Cerebellar nuclear complex (tissue), 1 donor: ENCODE measurements around the gene GPR52.
A peak's percentile ranks its signal among the peaks of the same experiment; 100 is the strongest.
"Not testable (repeated sequence)": the region's sequence is repeated elsewhere in the genome, so short reads cannot be mapped to it uniquely, and the experiment has no call there.

Experiments used
- DNase-seq, 2 experiments: peaks; one replicate each; lab custom pipeline; 2025; lab: John Stamatoyannopoulos, UW

Gene GPR52, protein sequence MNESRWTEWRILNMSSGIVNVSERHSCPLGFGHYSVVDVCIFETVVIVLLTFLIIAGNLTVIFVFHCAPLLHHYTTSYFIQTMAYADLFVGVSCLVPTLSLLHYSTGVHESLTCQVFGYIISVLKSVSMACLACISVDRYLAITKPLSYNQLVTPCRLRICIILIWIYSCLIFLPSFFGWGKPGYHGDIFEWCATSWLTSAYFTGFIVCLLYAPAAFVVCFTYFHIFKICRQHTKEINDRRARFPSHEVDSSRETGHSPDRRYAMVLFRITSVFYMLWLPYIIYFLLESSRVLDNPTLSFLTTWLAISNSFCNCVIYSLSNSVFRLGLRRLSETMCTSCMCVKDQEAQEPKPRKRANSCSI

DNA sequence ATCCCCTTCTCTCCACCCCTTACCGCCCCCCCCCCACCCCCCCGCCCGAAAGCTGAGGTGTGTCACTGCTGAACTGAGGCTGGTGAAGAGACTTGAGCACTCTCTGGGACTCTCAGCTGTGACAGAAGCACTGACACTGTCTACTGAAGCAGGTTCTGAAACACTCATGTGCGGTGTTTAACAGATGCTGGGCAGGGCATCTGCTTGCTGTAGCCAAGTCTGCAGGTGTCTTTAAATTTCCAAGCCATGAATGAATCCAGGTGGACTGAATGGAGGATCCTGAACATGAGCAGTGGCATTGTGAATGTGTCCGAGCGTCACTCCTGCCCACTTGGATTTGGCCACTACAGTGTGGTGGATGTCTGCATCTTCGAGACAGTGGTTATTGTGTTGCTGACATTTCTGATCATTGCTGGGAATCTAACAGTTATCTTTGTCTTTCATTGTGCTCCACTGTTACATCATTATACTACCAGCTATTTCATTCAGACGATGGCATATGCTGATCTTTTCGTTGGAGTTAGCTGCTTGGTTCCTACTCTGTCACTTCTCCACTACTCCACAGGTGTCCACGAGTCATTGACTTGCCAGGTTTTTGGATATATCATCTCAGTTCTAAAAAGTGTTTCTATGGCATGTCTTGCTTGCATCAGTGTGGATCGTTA, at the start of gene GPR52:
Gene GPR52, plus strand, starts transcription at position 99 of the 665 bp plus-strand sequence. Its CDS starts 148 bp downstream, at position 247.
- DNase-seq, result peak in 1 of 2 experiments; percentile 46

DNA sequence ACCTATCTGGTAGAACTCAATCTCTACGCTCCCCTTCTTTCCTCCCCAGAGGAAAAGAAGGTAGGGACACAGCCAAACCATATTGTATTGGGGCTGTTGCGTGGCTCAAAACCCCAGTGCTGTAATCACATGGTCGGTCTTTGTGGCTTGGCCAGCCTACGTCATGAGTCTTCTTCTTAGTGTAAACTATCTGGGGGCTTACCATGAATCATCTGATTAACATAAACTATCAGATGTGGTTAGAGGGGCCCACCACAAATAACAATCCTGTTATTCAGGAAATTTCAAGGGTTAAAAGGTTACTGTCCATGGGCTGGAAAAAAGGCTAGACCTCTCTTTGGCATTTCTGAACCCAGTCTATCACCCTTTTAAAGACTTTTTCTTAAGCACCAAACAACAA, 49.5 kb upstream of the GPR52 start:
- DNase-seq, result no peak

DNA sequence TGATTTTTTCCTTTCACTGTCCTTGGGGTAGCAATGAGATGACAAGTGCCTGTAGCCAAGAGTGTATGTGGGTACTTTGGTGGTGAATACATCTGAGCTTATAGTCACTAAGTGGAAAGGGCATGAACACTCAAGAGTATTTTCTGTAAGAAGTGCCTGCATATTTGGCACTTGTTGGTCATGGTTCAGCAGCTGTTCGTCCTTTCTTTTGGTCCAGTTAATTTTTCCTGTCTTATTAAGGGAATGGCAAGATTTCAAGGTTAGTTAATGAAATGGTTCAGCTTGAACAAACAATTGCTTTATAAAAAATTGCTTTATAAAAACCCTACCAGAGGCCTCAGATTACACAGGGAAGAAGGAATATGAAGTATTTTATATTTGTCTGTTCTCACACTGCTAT, 48.6 kb upstream of the GPR52 start:
- DNase-seq, result no peak

DNA sequence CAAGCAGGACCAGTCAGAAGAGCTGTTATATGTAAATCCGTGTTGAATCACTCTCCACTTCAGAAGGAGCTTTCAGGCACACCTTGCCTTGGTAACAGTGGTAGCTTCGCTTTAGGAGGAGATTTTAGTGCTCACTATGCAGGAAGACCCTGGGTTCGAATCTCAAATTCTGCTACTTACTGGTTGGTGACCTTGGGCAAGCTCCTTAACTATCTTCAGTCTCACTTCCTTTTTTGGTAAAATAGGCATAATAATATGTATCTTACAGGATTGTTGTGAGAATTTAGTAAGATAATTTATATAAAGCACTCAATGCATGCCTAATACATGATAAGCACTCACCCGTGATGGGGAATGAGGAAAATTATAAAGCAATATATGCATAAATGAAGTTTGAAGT, 46.7 kb upstream of the GPR52 start:
- DNase-seq, result no peak

DNA sequence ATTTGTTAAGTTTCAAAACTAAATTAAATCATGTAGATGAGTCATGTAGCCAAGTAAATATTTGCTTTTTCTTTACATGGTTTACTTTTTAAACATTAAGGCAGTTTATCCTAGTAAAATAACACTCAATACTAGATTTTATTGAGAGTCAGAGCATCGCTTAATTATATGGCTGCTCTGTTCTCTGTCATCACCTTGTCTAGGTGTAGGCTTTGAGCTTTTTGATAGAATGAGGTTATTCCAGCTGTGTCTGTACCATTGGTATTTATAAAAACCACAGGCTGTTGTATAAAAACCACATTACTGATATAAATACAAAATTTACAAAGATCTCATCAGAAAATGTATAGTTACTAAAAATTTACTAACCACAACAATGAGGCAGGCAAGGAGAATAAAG, 42.5 kb upstream of the GPR52 start:
- no peak for DNase-seq

DNA sequence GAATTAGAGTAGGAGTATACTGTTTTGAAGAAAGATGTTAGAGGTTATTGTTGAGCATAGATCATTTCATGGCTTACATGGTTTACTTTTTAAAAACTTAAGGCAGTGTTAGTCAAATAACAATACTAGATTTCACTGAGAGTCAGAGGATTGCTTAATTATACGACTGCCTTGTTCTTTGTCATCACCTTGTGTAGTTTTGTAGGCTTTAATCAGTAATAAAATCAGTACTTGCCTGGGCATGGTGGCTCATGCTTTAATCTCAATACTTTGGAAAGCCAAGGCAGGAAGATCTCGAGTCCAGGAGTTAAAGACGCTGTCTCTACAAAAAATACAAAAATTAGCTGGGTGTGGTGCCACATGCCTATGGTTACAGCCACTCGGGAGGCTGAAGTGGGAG, 41.3 kb upstream of the GPR52 start:
- DNase-seq, result no peak

DNA sequence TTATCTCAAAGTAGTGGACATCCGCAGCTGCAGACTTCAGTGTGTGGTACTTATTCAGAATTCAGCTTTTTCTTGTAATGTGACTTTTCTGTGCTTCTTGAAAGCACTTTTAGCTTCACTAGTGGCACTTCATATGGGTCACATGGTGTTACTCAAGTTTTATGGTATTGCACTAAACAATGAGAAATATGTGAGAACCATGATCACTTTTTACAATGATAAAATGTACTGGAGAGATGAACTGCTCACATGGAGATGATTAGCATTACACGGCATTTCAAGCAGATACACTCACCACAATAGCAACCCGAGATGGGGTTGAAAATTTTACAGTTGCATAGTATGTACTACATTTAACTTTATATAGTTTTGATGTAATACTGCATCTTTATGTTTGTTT, 40.1 kb upstream of the GPR52 start:
- DNase-seq, result no peak

DNA sequence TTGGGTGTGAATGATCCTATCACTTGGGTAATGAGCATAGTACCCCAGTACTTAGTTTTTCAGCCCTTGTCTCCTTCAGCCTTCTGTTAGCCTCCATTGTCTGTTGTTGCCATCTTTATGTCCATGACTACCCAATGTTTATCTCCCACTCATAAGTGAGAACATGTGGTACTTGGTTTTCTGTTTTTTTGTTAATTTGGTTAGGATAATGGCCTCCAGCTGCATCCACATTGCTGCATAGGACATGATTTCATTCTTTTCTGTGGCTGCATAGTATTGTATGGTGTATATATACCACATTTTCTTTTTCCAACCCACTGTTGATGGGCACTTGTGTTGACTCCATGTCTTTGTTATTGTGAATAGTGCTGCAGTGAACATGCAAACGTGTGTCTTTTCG, 39.6 kb upstream of the GPR52 start:
- DNase-seq, result no peak

DNA sequence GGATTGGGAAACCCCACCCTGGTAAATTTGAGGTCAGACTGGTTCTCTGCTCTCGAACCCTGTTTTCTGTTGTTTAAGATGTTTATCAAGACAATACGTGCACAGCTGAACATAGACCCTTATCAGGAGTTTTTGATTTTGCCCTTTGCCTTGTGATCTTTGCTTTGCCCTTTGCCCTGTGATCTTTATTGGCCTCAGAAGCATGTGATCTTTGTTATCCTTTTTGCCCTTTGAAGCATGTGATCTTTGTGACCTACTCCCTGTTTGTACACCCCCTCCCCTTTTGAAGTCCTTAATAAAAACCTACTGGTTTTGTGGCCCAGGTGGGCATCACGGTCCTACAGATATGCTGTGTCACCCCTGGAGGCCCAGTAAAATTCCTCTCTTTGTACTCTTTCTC, 38.0 kb upstream of the GPR52 start:
- DNase-seq, result not testable (repeated sequence)

DNA sequence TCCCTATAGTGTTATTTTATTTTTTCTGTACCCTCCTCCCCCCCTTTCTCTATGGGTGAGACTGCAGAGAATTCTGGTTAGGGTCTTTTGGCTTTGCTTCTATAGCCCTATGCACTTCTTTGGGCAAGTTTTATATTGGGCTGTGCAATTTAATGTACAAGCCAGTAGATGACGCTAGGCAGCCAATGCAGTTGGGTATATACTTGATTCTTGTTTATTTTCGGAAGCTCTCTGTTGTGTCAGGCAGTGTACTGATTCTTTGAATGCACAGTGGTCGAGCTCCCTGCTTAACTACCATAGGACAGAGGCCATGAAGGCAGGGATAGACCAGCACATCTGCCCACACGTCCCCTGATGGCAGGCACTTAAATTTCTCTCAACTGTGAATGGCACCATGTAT, 34.1 kb upstream of the GPR52 start:
- DNase-seq, result no peak

DNA sequence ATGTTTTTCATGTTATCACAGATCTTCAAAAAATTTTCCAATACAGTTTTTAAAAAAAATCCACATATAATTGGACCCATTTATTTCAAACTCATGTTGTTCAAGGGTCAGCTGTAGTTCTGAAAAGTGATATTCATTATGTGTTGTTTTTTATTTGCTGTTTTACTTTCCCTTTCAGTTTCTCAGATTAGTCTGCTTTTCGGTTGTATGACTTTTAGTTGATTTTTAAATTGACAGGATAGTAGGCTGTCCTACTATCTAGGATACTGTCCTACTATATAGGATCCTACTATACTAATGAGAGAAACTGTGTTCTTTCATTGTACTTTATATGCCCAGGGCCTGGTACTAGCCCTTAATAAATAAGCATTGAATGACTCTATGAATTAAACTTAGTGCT, 33.6 kb upstream of the GPR52 start:
- no peak for DNase-seq

DNA sequence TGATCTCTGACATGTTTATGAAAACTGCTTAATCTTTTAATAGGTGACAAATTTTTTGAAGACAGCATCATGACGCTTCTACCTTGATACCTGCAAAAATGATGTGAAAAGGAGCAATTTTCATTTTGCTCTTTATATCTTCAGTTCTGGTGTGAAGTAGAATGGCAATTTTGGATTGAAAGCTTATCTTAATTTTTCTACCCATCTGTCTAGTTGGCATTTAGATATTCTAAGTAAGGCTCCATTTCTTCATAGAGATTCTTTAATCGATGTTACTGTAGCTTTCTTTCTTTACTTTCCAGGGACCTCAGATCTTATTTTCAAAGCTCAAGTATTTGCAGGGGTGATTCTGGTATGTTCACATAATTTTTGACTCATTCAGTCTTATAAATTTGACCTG, 32.3 kb upstream of the GPR52 start:
- DNase-seq, result no peak

DNA sequence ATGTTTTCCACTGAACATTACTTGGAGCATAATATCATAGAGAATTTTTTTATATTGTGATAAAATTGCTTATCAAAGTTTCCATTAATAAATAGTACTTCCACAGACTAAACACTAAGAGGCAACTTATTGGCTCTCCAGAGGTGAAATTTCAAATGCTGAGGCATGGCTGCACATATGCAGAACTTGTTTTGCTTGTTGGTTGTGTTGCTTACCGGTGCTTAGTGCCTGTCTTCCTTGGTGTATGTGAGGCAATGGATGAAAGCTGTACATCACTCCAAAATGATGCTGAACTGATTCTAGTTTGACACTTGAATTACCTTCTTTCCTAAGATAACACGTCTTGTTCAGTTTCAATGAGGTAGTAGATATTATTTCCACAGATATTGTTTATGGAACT, 29.8 kb upstream of the GPR52 start:
- no peak for DNase-seq

DNA sequence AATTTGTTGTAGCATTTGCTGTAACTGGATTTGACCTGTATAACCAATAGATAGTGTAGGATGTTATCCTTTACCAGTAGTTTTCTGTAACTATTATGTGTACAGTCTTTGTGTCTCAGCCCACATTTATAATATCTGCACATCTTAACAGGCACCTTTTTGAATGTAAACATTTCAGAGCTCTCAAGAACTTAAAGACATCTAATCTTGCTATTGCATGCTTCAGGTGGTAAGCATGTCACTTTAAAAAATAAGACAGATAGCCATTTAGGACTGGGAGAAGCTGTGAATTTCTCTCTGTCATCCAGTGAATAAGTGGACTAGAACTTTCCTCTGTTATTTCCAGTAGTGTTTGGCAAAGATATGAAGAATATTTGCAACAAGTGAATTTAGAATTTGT, 22.6 kb upstream of the GPR52 start:
- no peak for DNase-seq

DNA sequence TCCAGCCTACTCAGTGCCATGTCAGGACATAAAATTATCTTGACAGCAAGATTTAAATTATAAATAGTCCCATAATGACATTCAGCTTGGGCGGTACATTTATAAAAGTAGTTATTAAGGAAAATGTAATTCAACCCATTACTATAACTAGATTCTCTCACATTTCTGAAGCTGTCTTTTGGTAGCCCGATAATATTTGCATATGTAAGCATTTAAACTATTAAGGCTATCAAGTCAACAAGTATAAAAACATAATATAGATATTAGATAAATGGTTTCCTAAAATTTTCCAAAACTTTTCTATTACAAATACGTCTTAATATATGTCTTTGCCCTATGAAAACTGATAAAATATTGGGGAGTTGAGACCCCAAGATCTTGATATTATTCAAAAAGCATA, 21.6 kb upstream of the GPR52 start:
- no peak for DNase-seq

DNA sequence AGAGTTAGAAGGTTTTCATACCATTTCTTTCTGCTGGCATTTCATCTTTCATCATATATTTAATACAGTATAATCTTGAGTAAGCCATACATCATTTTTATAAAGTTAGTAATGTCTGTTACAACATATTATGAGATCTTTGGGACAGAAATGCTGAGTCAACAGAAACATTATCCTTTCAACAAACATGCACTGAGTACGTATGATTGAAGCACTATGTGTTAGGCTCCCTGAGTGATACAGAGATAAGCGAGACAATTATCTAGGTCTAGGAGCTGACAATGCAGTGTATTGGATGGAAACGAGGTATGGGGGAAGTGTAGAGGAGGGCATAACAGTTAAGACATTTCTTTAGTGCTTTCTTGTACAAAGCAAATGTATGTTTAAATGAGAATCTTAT, 19.7 kb upstream of the GPR52 start:
- no peak for DNase-seq

DNA sequence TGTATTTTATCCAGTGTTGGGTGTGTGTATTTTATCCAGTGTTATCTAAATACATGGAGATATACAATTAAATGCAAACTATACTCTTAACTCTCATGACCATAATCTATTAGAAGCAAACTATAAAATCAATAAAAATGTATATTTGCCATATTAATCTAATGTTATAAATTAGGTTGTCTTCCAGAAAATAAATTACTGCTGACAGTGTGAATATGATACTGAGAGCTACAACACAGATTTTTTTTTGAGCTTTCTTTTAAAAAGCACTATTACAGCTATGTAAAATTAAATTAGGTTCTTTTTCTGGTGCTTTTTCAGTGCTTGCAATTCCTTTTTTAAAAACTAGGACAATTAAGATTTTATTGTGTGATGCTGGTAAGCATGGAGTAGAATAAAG, 19.0 kb upstream of the GPR52 start:
- no peak for DNase-seq

DNA sequence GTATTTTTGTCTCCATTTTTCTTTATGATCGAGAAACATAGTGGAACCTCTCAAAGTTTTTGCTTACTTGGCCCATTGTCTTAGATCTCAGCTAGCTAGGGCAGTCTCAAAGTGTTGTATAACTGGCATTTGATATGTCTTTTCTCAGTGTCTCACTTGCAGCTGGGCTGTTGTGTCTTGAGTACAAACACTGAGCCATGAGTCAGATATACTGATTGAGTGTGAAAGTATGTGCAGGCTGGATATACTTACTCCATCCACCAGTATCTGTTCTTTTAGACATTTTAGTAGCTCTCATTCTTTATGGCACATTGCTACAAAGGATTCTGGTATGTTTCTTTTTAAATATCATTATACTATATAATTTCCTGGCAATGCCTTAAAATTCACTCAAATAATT, 14.3 kb upstream of the GPR52 start:
- no peak for DNase-seq

DNA sequence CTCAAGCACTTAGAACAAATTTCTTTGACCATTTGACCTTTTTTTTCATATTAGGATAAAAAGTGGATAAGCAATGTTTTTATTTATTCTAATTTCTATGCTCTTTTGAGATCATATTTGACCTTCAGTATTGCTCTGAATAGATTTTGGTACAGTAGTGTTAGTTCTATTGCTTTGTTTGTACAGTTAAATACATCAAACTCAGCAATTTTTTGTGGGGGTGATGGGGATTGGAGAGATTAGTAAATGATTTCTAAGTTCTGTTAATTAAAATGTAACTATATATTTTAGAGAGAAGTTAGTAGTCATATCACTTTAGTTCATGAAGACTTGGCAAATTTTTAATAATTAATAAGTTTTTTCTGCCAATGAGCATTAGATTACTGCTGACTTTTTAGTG, 2.4 kb upstream of the GPR52 start:
- no peak for DNase-seq

DNA sequence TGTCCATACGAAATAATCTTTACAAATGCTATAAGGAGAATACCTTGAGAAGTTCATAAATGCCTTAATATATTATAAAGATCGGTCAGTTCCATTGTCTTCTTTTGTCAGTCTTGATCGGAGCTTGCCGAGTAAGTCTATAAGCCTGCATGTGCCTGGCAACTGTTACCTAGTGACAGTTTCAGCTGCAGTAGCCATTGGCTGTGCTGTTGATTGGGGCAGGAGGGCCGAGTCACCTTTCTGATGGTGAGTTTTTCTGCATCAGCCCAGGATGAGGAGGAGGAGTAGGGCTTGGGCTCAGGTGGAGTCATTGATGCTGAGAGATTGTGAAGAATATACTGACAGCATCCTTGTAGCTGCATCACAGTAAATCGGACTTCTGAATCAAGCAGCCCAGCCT, 1.9 kb upstream of the GPR52 start:
- DNase-seq, result peak in 1 of 2 experiments; percentile 2

DNA sequence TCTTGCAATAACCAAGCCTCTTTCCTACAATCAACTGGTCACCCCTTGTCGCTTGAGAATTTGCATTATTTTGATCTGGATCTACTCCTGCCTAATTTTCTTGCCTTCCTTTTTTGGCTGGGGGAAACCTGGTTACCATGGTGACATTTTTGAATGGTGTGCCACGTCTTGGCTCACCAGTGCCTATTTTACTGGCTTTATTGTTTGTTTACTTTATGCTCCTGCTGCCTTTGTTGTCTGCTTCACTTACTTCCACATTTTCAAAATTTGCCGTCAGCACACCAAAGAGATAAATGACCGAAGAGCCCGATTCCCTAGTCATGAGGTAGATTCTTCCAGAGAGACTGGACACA, 743 bp downstream of the GPR52 start:
- DNase-seq, result no peak

DNA sequence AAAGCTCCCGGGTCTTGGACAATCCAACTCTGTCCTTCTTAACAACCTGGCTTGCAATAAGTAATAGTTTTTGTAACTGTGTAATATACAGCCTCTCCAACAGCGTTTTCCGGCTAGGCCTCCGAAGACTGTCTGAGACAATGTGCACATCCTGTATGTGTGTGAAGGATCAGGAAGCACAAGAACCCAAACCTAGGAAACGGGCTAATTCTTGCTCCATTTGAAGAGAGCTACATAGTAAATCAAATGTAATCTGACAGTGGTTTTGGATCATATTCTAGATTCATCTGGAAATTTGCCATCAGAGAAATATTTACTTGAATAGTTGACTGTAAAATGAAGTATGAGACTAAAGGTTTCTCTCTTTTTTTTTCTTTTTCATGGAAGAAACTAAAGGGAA, 1.2 kb downstream of the GPR52 start:
- DNase-seq, result no peak

DNA sequence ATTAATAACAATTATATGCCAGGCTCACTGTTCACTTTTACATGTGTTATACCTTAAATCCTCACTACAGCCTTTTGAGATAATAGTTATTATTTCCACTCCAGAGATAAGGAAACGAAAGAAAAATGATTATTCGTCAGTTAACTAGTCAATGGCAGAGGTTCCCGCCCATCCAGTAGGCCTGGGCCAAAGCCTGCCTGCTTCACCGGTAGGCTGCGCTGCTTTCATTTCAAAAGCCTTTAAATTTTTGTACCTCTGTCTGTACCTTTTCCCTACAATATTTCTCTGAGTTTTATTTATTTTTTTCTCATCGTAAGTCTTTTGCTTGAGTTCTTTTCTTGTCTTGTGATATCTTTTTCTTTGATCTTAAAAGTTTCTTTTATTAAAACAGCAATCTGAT, 3.6 kb downstream of the GPR52 start:
- no peak for DNase-seq

DNA sequence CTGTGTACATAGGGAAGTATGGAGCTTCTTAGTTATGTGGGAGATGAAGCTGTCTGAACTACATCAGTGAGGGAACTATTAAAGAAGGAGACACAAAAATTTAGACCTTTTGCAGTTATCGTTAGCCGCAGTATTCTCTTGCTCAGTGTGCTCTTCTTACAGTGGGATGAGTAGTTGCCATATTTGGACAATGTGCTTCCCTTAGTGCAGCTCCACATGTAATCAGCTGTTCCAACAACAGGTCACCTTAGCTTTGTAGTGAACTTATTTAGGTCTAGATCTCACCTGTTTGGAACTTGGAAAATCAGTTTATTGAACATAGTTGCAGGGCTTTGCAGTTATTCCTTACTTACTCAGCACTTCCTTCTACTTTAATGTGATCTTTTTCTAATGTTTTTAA, 18.1 kb downstream of the GPR52 start:
- DNase-seq, result no peak
